Effector memory CD8-positive, alpha-beta T cell (primary cell): ENCODE data around the gene ZNF423.

Source experiments
- ATAC-seq: fragments of 150-1000 bp; cut with Tn5 transposase; replicated peaks from 2 replicates; pipeline ENCODE4 v1.10.0; 2021; ENCODE audit warnings: mild to moderate bottlenecking, moderate library complexity
- DNase-seq, 3 experiments: peaks; one replicate each; pipeline ENCODE4 v3.0.0; 2021
- H3K27ac Mint-ChIP-seq, 2 donors: one replicate each; pipeline ENCODE4 v1.8.0; 2022; ENCODE audit warnings: mild to moderate bottlenecking in 2 of 2, mixed read lengths in 2 of 2, moderate library complexity in 2 of 2
- H3K27me3 Mint-ChIP-seq, 2 donors: one replicate each; pipeline ENCODE4 v1.8.0; 2022; ENCODE audit warnings: mixed read lengths in 2 of 2
- H3K36me3 Mint-ChIP-seq: one replicate; pipeline ENCODE4 v1.8.0; 2022; ENCODE audit warnings: mild to moderate bottlenecking, moderate library complexity, mixed read lengths; ENCODE audit not compliant: insufficient read depth
- H3K4me1 Mint-ChIP-seq, 2 donors: one replicate each; pipeline ENCODE4 v1.8.0; 2022; ENCODE audit warnings: low read depth in 2 of 2, mixed read lengths in 2 of 2
- H3K4me3 Mint-ChIP-seq, 2 donors: one replicate each; pipeline ENCODE4 v1.8.0; 2022; ENCODE audit warnings: mild to moderate bottlenecking in 2 of 2, mixed read lengths in 2 of 2, moderate library complexity in 2 of 2
- H3K9me3 Mint-ChIP-seq, 2 donors: one replicate each; pipeline ENCODE4 v1.8.0; 2022; ENCODE audit warnings: mixed read lengths in 2 of 2

ZNF423 gene

GRCh38 chr16:49799172-49799571 lies 56.7 kb downstream of the ZNF423 start:
- DNase-seq, result no peak
- peaks cover 0 to 50% of the 10 kb centered on the region in 2 donors for H3K27me3 Mint-ChIP-seq
- no peak overlapping the region for H3K4me3 Mint-ChIP-seq
- no peaks in the 10 kb centered on the region for H3K4me1 Mint-ChIP-seq
- no peak for ATAC-seq
- H3K36me3 Mint-ChIP-seq, result no peaks in the 10 kb centered on the region
- H3K9me3 Mint-ChIP-seq, result no peaks in the 10 kb centered on the region
- H3K27ac Mint-ChIP-seq, result no peak overlapping the region

- H3K36me3 Mint-ChIP-seq, result no peaks in the 10 kb centered on the region
- no peak overlapping the region for H3K27ac Mint-ChIP-seq
- peaks cover 0 to 37% of the 10 kb centered on the region in 2 donors for H3K27me3 Mint-ChIP-seq
- no peaks in the 10 kb centered on the region for H3K4me1 Mint-ChIP-seq
- H3K4me3 Mint-ChIP-seq, result no peak overlapping the region
- no peak for ATAC-seq
- DNase-seq, result no peak
- H3K9me3 Mint-ChIP-seq, result no peaks in the 10 kb centered on the region
Measured at GRCh38 chr16:49795513-49795912, 60.4 kb downstream of the ZNF423 start.

- no peak for ATAC-seq
- no peak overlapping the region for H3K27ac Mint-ChIP-seq
- no peak overlapping the region for H3K4me3 Mint-ChIP-seq
- no peaks in the 10 kb centered on the region for H3K9me3 Mint-ChIP-seq
- H3K4me1 Mint-ChIP-seq, result no peaks in the 10 kb centered on the region
- DNase-seq, result no peak
- peaks cover 0 to 35% of the 10 kb centered on the region in 2 donors for H3K27me3 Mint-ChIP-seq
- H3K36me3 Mint-ChIP-seq, result no peaks in the 10 kb centered on the region
Measured at GRCh38 chr16:49793244-49793643, 62.7 kb downstream of the ZNF423 start.

DNA sequence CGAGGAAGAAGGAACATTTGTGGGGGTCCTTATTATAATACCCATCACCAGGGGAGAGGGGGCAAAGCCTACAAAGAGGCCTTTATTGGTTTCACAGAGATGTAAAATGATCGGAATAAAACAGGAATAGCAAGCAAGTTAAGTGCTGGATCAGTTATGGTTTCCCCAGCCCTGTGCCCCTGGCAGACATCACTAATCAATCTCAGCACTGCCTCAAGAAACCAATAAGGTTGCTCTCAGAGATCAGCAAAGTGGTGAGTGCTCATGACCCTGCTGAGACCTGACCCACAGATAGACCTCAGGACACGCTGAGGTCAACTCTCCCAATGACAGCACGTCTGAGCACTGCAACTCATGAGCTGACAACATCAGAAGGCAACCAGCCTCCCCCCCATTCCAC lies 66.3 kb downstream of the ZNF423 start:
- Mint-ChIP-seq H3K27ac (peak overlapping the region in 1 of 2 donors; percentile 67), H3K9me3 (no peaks in the 10 kb centered on the region), H3K27me3 (peaks cover 0 to 41% of the 10 kb centered on the region in 2 donors), H3K4me3 (no peak overlapping the region), H3K36me3 (no peaks in the 10 kb centered on the region), H3K4me1 (no peaks in the 10 kb centered on the region)
- ATAC-seq, result no peak
- no peak for DNase-seq

DNA sequence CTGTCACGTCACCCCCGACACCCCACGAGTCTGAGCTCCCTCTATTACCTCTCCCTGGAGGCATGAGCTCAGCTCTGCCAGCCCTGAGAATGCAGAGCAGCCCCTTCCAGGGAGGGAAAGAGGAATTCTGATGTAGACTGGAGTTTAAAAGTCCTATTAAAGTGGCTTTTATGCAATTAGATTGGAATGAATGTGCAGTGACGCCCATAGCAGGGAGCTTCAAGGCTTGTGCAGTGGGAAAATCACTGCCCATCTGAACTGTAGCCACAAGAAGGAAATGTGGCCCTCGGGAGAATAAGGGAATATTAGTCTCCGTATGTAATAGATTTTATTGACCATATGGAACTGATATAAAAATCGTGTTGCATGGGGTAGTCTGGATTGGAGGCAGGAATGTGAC lies 66.9 kb downstream of the ZNF423 start:
- H3K4me3 Mint-ChIP-seq, result no peak overlapping the region
- no peak for ATAC-seq
- peaks cover 0 to 36% of the 10 kb centered on the region in 2 donors for H3K27me3 Mint-ChIP-seq
- H3K27ac Mint-ChIP-seq, result peak overlapping the region in 1 of 2 donors; percentile 67
- no peaks in the 10 kb centered on the region for H3K4me1 Mint-ChIP-seq
- H3K36me3 Mint-ChIP-seq, result no peaks in the 10 kb centered on the region
- H3K9me3 Mint-ChIP-seq, result no peaks in the 10 kb centered on the region
- DNase-seq, result no peak

- ATAC-seq (no peak), DNase-seq (no peak)
- Mint-ChIP-seq H3K27me3 (peaks cover 0 to 36% of the 10 kb centered on the region in 2 donors), H3K4me3 (no peak overlapping the region), H3K4me1 (no peaks in the 10 kb centered on the region), H3K9me3 (no peaks in the 10 kb centered on the region), H3K36me3 (no peaks in the 10 kb centered on the region), H3K27ac (no peak overlapping the region)
Measured at GRCh38 chr16:49788572-49788971, 67.3 kb downstream of the ZNF423 start.

DNA sequence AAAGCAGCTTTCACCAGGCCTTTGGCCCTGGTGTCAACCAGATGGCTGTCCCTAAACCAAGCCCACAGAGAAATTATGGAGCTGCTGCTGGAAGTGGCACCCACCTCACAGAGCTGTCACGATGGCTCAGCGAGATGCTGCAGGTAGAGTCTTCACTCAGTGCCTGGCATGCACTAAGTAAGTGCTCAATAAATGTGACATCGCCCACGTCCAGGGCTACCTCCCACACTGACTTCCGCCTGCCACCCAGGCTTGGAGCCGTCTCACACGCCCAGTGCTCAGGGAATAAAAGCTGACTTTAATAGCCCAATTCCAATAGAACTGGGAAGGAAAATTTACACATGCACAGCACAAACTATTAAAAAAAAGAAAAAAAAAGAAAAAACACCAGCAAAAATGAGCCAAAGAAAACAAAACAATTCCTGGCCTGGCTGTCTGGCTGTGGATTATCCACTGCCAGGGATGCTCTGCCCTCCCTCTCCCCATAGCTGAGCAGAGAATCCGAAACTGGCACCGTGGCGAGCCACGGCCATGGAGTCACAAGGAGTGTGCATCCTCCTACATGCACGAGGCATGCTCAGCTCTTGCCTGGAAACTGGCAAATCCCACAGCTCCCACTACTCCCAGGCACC lies 68.9 kb downstream of the ZNF423 start:
- Mint-ChIP-seq H3K36me3 (no peaks in the 10 kb centered on the region), H3K9me3 (no peaks in the 10 kb centered on the region), H3K27ac (no peak overlapping the region), H3K4me3 (no peak overlapping the region), H3K4me1 (no peaks in the 10 kb centered on the region), H3K27me3 (peaks cover 0 to 36% of the 10 kb centered on the region in 2 donors)
- ATAC-seq (no peak), DNase-seq (no peak)

DNA sequence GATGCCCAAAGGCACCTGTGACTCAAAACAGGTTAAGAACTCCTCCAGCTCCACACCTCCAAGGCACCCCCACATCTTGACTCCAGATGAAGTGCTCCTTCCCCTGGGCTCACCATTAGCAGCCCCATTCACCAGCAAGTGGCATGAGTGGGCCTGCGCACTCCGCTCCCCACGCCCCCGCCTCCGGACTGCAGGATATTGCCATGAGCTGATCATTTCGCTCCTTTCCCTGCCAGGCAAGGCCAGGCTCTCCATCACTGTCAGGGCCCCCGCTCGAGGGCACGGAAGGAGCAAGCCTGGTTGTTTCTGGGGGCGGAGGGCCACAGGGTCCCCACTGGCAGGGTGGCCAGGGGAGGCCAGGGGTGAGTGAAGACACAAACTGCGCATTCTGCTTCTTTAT lies 69.9 kb downstream of the ZNF423 start:
- no peaks in the 10 kb centered on the region for H3K9me3 Mint-ChIP-seq
- H3K4me1 Mint-ChIP-seq, result no peaks in the 10 kb centered on the region
- H3K4me3 Mint-ChIP-seq, result no peak overlapping the region
- DNase-seq (no peak), ATAC-seq (no peak)
- H3K27ac Mint-ChIP-seq, result no peak overlapping the region
- H3K27me3 Mint-ChIP-seq, result peaks cover 3 to 39% of the 10 kb centered on the region in 2 donors
- H3K36me3 Mint-ChIP-seq, result no peaks in the 10 kb centered on the region

- DNase-seq (no peak), ATAC-seq (no peak)
- H3K9me3 Mint-ChIP-seq, result no peaks in the 10 kb centered on the region
- H3K4me3 Mint-ChIP-seq, result no peak overlapping the region
- H3K4me1 Mint-ChIP-seq, result no peaks in the 10 kb centered on the region
- no peak overlapping the region for H3K27ac Mint-ChIP-seq
- peaks cover 8 to 23% of the 10 kb centered on the region in 2 donors for H3K27me3 Mint-ChIP-seq
- H3K36me3 Mint-ChIP-seq, result no peaks in the 10 kb centered on the region
Measured at GRCh38 chr16:49782405-49782804, 73.5 kb downstream of the ZNF423 start.

DNA sequence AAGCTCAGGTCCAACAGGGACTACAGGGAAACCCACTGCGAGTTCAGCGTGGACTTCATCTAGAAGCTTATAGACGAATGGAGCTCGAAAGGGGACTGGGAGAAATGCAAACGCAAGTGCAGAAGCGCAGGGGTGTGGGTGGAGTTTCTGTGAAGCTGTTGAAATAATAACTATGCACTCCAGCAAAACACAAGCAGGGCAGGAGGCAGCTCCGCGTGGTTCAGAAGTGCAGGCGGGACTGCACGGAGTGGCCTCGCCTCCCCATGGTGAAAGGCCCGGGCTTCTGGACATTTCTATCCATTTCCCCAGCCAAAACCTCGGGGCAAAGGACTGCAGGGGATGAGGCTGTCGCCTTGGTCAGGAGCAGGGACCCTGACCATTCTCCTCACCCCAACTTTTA lies 74.5 kb downstream of the ZNF423 start:
- Mint-ChIP-seq H3K4me3 (no peak overlapping the region), H3K27ac (no peak overlapping the region), H3K4me1 (no peaks in the 10 kb centered on the region), H3K9me3 (no peaks in the 10 kb centered on the region), H3K27me3 (peaks cover 8 to 17% of the 10 kb centered on the region in 2 donors), H3K36me3 (no peaks in the 10 kb centered on the region)
- ATAC-seq, result no peak
- DNase-seq, result no peak

GRCh38 chr16:49780433-49780832 lies 75.5 kb downstream of the ZNF423 start:
- ATAC-seq, result no peak
- Mint-ChIP-seq H3K36me3 (no peaks in the 10 kb centered on the region), H3K4me3 (no peak overlapping the region), H3K27ac (no peak overlapping the region), H3K27me3 (peaks cover 9 to 11% of the 10 kb centered on the region in 2 donors), H3K9me3 (no peaks in the 10 kb centered on the region), H3K4me1 (no peaks in the 10 kb centered on the region)
- DNase-seq, result no peak

DNA sequence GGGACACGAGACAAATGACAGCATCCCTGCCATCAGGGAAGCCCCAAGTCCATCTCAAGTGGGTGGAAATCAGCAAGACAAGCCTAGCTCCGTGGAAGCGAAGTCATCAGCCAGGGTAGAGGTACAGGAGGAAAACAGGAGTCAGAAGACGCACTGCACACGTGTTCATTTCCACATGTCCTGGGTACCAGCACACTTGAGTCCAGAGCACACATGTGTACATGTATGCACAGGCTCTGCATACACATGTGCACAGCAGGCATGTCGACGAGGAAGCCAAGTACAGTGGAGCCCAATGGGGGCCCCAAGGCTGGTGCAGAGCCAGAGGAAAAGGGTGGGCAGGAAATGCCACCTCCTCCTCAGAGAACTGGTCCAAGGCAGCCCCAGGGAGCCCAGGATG lies 75.9 kb downstream of the ZNF423 start:
- Mint-ChIP-seq H3K36me3 (no peaks in the 10 kb centered on the region), H3K27ac (no peak overlapping the region), H3K4me1 (no peaks in the 10 kb centered on the region), H3K27me3 (peaks cover 9 to 13% of the 10 kb centered on the region in 2 donors), H3K9me3 (no peaks in the 10 kb centered on the region), H3K4me3 (no peak overlapping the region)
- no peak for ATAC-seq
- no peak for DNase-seq

GRCh38 chr16:49778202-49778930 lies 77.5 kb downstream of the ZNF423 start:
- H3K4me3 Mint-ChIP-seq, result no peak overlapping the region
- H3K9me3 Mint-ChIP-seq, result no peaks in the 10 kb centered on the region
- H3K27ac Mint-ChIP-seq, result no peak overlapping the region
- peaks cover 9 to 13% of the 10 kb centered on the region in 2 donors for H3K27me3 Mint-ChIP-seq
- H3K4me1 Mint-ChIP-seq, result no peaks in the 10 kb centered on the region
- ATAC-seq (no peak), DNase-seq (no peak)
- H3K36me3 Mint-ChIP-seq, result no peaks in the 10 kb centered on the region

DNA sequence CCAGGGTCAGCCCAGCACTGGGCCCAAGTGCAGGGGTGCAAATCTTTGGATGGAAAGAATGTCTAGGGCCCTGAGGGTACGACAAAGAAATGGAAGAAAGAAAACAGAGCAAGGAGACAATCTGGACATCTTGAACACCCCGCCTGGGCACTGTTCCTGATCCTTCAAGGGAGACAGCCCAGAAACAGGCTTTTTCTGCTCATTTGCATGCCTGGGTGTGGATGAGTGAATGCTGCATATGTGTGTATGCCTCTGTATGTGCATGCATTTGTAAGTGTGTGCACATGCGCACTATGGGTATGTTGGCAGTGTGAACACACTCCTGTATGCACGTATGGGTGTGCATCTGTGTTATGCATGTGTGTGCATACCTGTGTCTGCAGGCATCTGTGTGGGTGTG lies 79.2 kb downstream of the ZNF423 start:
- no peak for ATAC-seq

More for the DNA sequence above, 79.2 kb downstream of the ZNF423 start:
- H3K9me3 Mint-ChIP-seq, result no peaks in the 10 kb centered on the region
- no peaks in the 10 kb centered on the region for H3K36me3 Mint-ChIP-seq
- H3K27ac Mint-ChIP-seq, result no peak overlapping the region
- H3K4me3 Mint-ChIP-seq, result no peak overlapping the region
- no peak for DNase-seq
- peaks cover 15 to 21% of the 10 kb centered on the region in 2 donors for H3K27me3 Mint-ChIP-seq
- no peaks in the 10 kb centered on the region for H3K4me1 Mint-ChIP-seq
